Osteoblast (primary cell): ENCODE results near the gene PCBP2. TPM values are rescaled to one million over a fixed set of nuclear protein-coding genes. Genes with fewer than 3 reads are reported as not detected.
A peak's percentile ranks its signal among the peaks of the same experiment; 100 is the strongest.

Source experiments
- DNase-seq: peaks from one replicate; pipeline ENCODE4 v3.0.0; 2011; ENCODE audit warnings: low spot score, mixed read lengths; ENCODE audit not compliant: insufficient read length; ENCODE audit errors: missing footprints
- H2AFZ ChIP-seq: 2 replicates; pipeline ENCODE4 v1.6.0; 2011; ENCODE audit warnings: mild to moderate bottlenecking, low read length
- H3K27ac ChIP-seq: 2 replicates; pipeline ENCODE4 v1.5.1; 2011; ENCODE audit warnings: mild to moderate bottlenecking, low read depth, low read length, moderate library complexity
- H3K27me3 ChIP-seq: 2 replicates; pipeline ENCODE4 v1.6.0; 2012; ENCODE audit warnings: mild to moderate bottlenecking, control low read depth, inconsistent platforms, low read length, moderate library complexity; ENCODE audit not compliant: insufficient read depth
- H3K36me3 ChIP-seq: 2 replicates; pipeline ENCODE4 v1.5.1; 2011; ENCODE audit warnings: mild to moderate bottlenecking, low read length, control low read depth, moderate library complexity; ENCODE audit not compliant: insufficient read depth
- H3K4me1 ChIP-seq: 2 replicates; pipeline ENCODE4 v1.5.1; 2011; ENCODE audit warnings: mild to moderate bottlenecking, low read length, control low read depth, moderate library complexity; ENCODE audit not compliant: insufficient read depth
- H3K4me2 ChIP-seq: 2 replicates; pipeline ENCODE4 v1.6.0; 2011; ENCODE audit warnings: mild to moderate bottlenecking, low read length; ENCODE audit not compliant: insufficient read depth
- H3K4me3 ChIP-seq: fragments of 200-600 bp; sonication (generic); 3 replicates; pipeline ENCODE4 v1.5.1; 2012; ENCODE audit warnings: mild to moderate bottlenecking, low read length, inconsistent platforms; ENCODE audit not compliant: insufficient read depth
- H3K79me2 ChIP-seq: 2 replicates; pipeline ENCODE4 v1.6.0; 2012; ENCODE audit warnings: mild to moderate bottlenecking, low read length, control low read depth, inconsistent platforms; ENCODE audit not compliant: insufficient read depth
- H3K9me3 ChIP-seq: 2 replicates; pipeline ENCODE4 v1.5.1; 2011; ENCODE audit warnings: low read depth, low read length, control low read depth
- H4K20me1 ChIP-seq: 2 replicates; pipeline ENCODE4 v1.6.0; 2012; ENCODE audit warnings: mild to moderate bottlenecking, low read length, control low read depth; ENCODE audit not compliant: insufficient read depth
- total RNA-seq: library from RNA; depleted of rRNA; stranded (reverse); fragments of >200 nt; gene quantifications from 2 replicates; pipeline ENCODE4 v1.2.3, GENCODE V29; 2012
- TF ChIP-seq, protein P1 (sequence below): IDR thresholded peaks from 2 replicates; pipeline ENCODE4 v1.5.1; 2011; ENCODE audit warnings: mild to moderate bottlenecking, low read depth, low read length, moderate library complexity; ENCODE audit errors: extremely low read depth

Gene PCBP2
- total RNA-seq, 1 donor, result 247 TPM

DNA sequence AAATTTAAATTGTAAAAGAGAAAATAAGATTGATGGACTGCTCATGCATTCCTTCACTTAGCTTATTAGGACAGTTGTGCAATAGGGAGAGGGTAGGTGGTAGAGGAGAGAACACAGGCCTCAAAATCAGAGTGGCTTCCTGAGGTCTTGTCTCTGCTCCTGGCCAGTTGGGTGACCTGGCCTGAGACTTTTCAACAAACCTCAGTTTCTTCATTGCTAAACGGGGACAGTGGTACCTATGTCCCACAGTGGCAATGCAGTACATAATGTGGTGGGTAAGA, 44.8 kb downstream of the PCBP2 start:
- TF ChIP-seq, protein P1, sequence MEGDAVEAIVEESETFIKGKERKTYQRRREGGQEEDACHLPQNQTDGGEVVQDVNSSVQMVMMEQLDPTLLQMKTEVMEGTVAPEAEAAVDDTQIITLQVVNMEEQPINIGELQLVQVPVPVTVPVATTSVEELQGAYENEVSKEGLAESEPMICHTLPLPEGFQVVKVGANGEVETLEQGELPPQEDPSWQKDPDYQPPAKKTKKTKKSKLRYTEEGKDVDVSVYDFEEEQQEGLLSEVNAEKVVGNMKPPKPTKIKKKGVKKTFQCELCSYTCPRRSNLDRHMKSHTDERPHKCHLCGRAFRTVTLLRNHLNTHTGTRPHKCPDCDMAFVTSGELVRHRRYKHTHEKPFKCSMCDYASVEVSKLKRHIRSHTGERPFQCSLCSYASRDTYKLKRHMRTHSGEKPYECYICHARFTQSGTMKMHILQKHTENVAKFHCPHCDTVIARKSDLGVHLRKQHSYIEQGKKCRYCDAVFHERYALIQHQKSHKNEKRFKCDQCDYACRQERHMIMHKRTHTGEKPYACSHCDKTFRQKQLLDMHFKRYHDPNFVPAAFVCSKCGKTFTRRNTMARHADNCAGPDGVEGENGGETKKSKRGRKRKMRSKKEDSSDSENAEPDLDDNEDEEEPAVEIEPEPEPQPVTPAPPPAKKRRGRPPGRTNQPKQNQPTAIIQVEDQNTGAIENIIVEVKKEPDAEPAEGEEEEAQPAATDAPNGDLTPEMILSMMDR, result no peak
- Histone ChIP-seq H3K4me2 (peak overlapping the region; percentile 6), H3K27ac (no peak overlapping the region), H3K4me1 (peaks cover 41% of the 10 kb centered on the region), H3K9me3 (no peaks in the 10 kb centered on the region), H3K4me3 (no peak overlapping the region), H3K36me3 (peaks cover 4% of the 10 kb centered on the region), H3K79me2 (peaks cover 64% of the 10 kb centered on the region), H2AFZ (no peak overlapping the region), H3K27me3 (no peaks in the 10 kb centered on the region), H4K20me1 (no peaks in the 10 kb centered on the region)
- no peak for DNase-seq

DNA sequence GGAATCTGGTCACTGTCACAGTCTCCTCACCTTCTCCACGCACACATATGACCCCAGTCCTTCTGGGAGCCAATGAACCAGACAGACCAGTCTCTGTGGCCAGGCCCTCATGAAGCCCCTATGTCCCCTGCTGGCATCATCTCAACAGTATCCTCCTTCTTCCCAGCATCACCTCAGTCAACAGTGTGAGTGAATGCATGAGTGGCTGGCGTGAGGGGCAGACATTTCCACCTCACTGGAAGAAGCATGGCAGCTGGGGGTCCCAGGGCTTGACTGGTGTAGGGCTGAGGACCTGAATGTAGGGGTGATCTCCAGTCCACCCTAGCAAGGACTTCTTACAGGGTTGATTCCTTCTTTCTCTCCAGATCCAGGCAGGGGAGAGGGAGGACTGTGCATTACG, 45.6 kb downstream of the PCBP2 start:
- TF ChIP-seq, protein P1, result no peak
- Histone ChIP-seq H3K4me3 (no peak overlapping the region), H4K20me1 (peaks cover 3% of the 10 kb centered on the region), H3K27me3 (no peaks in the 10 kb centered on the region), H3K27ac (no peak overlapping the region), H3K4me2 (no peak overlapping the region), H3K79me2 (peaks cover 59% of the 10 kb centered on the region), H3K9me3 (no peaks in the 10 kb centered on the region), H3K36me3 (peaks cover 4% of the 10 kb centered on the region), H2AFZ (no peak overlapping the region), H3K4me1 (peaks cover 44% of the 10 kb centered on the region)
- no peak for DNase-seq

DNA sequence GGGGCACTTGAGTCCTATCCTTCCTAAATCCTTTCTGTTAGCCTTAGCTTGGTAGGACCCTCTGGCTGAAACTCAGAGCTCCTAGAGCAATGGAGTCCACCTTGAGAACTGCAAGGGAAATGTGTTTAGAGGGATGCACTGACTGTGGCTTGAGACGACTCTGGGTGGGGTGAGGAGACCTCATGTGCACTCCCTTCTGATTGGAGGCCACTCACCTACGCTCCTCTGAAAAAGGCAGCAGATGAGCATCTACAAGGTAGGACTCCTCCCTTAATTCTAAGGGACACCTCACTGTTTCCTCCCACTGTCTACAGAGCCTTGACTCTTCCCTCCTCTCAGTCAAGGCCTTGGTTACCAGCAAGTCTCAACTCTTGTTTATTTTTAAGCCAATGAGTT, 46.3 kb downstream of the PCBP2 start:
- Histone ChIP-seq H3K36me3 (peaks cover 5% of the 10 kb centered on the region), H3K27me3 (no peaks in the 10 kb centered on the region), H3K9me3 (no peaks in the 10 kb centered on the region), H3K79me2 (peaks cover 59% of the 10 kb centered on the region), H3K4me1 (peaks cover 50% of the 10 kb centered on the region), H4K20me1 (peaks cover 3% of the 10 kb centered on the region), H2AFZ (no peak overlapping the region), H3K4me3 (peak overlapping the region; percentile 72), H3K4me2 (peak overlapping the region; percentile 88), H3K27ac (no peak overlapping the region)
- TF ChIP-seq, protein P1, result no peak
- DNase-seq, result no peak

DNA sequence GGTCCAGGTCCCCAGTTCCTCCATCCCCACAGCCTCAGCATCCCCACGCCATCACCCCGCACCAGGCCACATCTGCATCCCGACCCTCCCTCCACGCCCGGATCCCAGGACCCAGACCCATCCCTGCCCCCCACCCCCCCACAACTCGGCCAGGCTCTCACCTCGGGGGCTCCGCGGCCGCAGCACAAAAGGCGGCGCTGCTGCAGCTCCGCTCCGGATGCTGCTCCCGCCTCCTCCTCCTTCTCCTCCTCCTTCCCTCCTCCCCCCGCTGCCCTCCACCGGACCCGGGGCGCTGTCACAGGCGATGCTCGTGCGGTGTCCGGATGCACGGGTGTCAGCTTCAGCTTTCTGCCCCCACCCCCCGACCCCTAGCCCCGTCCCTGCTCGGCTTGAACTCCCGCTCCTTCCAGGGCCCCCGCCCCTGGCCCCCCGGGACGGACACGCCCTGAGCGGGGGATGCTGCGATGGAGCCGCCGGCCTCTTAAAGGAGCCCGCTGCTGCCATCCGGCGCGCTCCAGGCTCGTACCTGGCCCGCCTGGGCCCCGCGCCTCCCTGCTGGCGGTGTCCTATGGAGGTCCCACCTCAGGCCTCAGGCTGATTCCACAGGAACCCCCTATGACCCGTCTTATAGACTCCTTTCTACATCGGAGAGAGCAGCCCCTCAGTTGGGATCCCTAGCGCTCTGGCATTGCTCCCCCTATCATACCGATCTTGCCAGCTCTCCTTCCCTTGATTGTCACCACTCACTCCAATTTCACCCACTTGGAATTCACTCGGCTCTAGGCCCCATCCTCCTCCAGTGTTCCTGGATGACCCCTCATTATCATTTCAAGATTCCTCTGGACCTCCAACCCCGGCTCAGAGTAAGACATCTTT, 47.6 kb downstream of the PCBP2 start, which contains the start of gene MAP3K12:
TSS of gene MAP3K12 (minus strand) at position 193 of the 876 bp plus-strand sequence. CDS start 12,067 bp downstream, outside the sequence.
- Histone ChIP-seq H3K4me1 (peaks cover 55% of the 10 kb centered on the region), H3K36me3 (peaks cover 11% of the 10 kb centered on the region), H3K4me2 (peak within 1 kb of the TSS; percentile 88), H3K27me3 (no peaks in the 10 kb centered on the region), H2AFZ (peak within 1 kb of the TSS; percentile 73), H4K20me1 (peaks cover 3% of the 10 kb centered on the region), H3K27ac (peak within 1 kb of the TSS; percentile 93), H3K79me2 (peaks cover 60% of the 10 kb centered on the region), H3K4me3 (peak within 1 kb of the TSS; percentile 72), H3K9me3 (no peaks in the 10 kb centered on the region)
- TF ChIP-seq, protein P1, result no peak
- DNase-seq, result peak; percentile 87
